ENCODE measurements around the gene TMEM184B. TPM values are rescaled to one million over a fixed set of nuclear protein-coding genes. Genes with fewer than 3 reads are reported as not detected.

TMEM184B gene
- polyA plus RNA-seq, 1 donor (not counting 4 experiments of a cell fraction or from before 2014, with no cell fraction given) = 18.8 TPM

DNA sequence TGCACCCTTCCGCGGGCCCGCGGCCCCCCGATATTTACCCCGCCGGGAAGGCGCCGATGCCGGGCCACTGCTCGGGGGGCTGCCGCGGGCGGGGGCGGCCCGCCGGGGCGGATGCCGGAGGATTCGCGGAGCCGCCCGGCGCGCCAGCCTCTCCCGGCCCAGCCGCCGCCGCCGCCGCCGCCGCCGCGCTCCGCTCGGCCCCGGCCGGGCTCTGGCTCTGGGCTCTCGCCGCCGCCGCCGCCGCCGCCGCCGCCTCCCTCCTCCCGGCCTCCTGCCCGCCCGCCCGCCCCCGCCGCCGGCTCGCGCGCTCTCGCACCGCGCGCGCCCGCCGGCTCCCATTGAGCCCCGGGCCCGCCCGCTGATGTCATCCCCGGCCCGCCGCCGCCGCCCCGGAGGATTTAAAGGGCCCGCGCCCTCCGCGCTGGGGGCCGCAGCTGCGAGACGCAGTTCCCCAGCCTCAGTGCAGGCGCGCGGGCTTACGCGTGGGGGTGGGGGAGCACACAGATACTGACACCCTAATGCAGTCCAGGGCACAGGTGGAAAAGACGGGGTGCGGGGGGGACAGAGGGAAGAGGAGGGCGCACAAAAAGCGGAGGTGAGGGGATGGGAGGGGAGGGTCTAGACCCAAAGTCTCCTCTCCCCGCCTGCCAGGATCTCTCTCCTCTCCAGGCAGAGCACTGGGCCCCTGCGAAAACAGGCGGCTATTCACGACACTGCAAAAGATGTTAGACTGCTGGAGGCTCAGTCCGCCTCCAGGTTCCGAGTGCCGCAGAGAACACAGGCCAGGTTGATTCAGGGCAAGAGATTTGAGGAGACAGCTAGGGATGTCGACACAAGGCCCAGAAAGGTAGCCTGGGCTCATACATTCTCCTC is 44.5 kb upstream of the TMEM184B start, which contains the start of gene CSNK1E:
Gene CSNK1E, minus strand, starts transcription at position 312 of the 873 bp plus-strand sequence. CDS start 3,276 bp downstream, outside the sequence.
- DNase-seq (ENCODE audit: low read depth, low spot score) (no peak), FAIRE-seq (no peak)
- H3K9me3 ChIP-seq (ENCODE audit: control insufficient read depth, low read depth, low read length) = no peaks in the 10 kb centered on the region
- TF ChIP-seq, protein P1, sequence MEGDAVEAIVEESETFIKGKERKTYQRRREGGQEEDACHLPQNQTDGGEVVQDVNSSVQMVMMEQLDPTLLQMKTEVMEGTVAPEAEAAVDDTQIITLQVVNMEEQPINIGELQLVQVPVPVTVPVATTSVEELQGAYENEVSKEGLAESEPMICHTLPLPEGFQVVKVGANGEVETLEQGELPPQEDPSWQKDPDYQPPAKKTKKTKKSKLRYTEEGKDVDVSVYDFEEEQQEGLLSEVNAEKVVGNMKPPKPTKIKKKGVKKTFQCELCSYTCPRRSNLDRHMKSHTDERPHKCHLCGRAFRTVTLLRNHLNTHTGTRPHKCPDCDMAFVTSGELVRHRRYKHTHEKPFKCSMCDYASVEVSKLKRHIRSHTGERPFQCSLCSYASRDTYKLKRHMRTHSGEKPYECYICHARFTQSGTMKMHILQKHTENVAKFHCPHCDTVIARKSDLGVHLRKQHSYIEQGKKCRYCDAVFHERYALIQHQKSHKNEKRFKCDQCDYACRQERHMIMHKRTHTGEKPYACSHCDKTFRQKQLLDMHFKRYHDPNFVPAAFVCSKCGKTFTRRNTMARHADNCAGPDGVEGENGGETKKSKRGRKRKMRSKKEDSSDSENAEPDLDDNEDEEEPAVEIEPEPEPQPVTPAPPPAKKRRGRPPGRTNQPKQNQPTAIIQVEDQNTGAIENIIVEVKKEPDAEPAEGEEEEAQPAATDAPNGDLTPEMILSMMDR (optimal IDR thresholded peaks at IDR 0.05 in 1 of 3, IDR thresholded peaks at IDR 0.05 in 1 of 3, conservative IDR thresholded peaks at IDR 0.05 in 1 of 3; ENCODE audit: extremely low read depth in 1 of 3, insufficient read depth in 2 of 3, low read length in 3 of 3) = no peak
- no peak for TF ChIP-seq EZH2 (IDR thresholded peaks at IDR 0.05; ENCODE audit: low read length)
- peak within 1 kb of the TSS; percentile 99 for H3K9ac ChIP-seq (ENCODE audit: control insufficient read depth, extremely low read depth, insufficient read depth, low read length)
- peaks cover 55% of the 10 kb centered on the region for H3K4me1 ChIP-seq (ENCODE audit: control insufficient read depth, extremely low read depth, insufficient read depth, low read length)
- peaks cover 0 to 26% of the 10 kb centered on the region in 2 experiments for H3K36me3 ChIP-seq (ENCODE audit: control insufficient read depth in 2 of 2, extremely low read depth in 1 of 2, insufficient read depth in 2 of 2, low read length in 2 of 2)
- peak within 1 kb of the TSS; percentile 74 to 100 (median 90) for H3K4me3 ChIP-seq (ENCODE audit: control insufficient read depth in 2 of 3, extremely low read depth in 1 of 3, insufficient read depth in 2 of 3, low read depth in 1 of 3, low read length in 3 of 3)
- no peaks in the 10 kb centered on the region for H3K27me3 ChIP-seq (ENCODE audit: control insufficient read depth, extremely low read depth, insufficient read depth, low read length)
- peaks cover 5% of the 10 kb centered on the region for H3K9me1 ChIP-seq (ENCODE audit: control insufficient read depth, extremely low read depth, insufficient read depth, low read length)
- dilution Hi-C loops (cut with MboI; ENCODE audit: extremely low pct_ligation_motif_present, low sequenced_read_pairs) = no loop called here
- peak within 1 kb of the TSS; percentile 98 for H3K27ac ChIP-seq (ENCODE audit: control insufficient read depth, insufficient read depth, low read length)
- H2AFZ ChIP-seq (ENCODE audit: control insufficient read depth, low read length) = peak within 1 kb of the TSS; percentile 71
- peaks cover 22% of the 10 kb centered on the region for H4K20me1 ChIP-seq (ENCODE audit: control insufficient read depth, extremely low read depth, insufficient read depth, low read length)
- H3K79me2 ChIP-seq (ENCODE audit: control insufficient read depth, insufficient read depth, low read length) = peaks cover 46% of the 10 kb centered on the region
- H3K4me2 ChIP-seq (ENCODE audit: control insufficient read depth, extremely low read depth, insufficient read depth, low read depth, low read length) = peak within 1 kb of the TSS; percentile 99

DNA sequence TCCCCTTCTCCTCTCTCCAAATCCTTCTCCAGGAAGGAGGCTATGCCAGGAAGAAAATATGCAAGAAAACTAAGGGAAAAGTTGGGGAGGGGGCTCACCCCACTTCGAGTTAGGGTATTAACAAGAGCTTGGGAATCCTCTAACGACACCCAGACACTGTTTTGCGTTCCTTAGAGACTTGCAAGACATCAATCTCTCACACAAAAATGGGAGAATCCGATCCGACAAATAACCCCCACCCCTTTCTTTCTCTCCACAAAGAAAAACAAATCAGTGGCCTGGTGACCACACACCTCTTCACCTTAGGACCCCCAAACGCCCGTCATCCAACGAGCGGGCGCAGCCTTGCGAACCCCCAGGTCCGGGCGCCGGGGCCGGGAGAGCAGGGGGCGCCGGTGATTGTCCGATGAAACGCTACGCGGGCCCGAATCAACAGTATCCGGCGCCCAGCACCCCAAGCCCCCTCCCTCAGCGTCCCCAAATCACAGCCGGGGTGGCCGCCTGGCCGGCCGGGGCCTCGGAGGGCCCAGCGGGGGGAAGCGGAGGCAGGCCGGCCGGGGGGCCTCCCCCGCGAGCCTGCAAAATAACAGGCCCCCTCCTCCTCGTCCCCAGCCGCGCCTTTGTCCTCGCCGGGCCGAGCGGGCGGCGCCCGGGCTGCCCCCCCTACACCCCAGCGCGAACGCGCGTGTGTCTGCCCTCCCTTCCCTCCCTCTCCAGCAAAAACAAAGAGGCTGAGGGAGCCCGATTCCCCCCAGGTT is 43.7 kb upstream of the TMEM184B start:
- Histone ChIP-seq H3K9me1 (ENCODE audit: control insufficient read depth, extremely low read depth, insufficient read depth, low read length) (peaks cover 5% of the 10 kb centered on the region), H3K27me3 (ENCODE audit: control insufficient read depth, extremely low read depth, insufficient read depth, low read length) (no peaks in the 10 kb centered on the region), H3K9me3 (ENCODE audit: control insufficient read depth, low read depth, low read length) (no peaks in the 10 kb centered on the region), H4K20me1 (ENCODE audit: control insufficient read depth, extremely low read depth, insufficient read depth, low read length) (peaks cover 26% of the 10 kb centered on the region), H3K27ac (ENCODE audit: control insufficient read depth, insufficient read depth, low read length) (peak overlapping the region; percentile 96), H3K4me2 (ENCODE audit: control insufficient read depth, extremely low read depth, insufficient read depth, low read depth, low read length) (peak overlapping the region; percentile 98), H3K36me3 (ENCODE audit: control insufficient read depth in 2 of 2, extremely low read depth in 1 of 2, insufficient read depth in 2 of 2, low read length in 2 of 2) (peaks cover under 1 to 31% of the 10 kb centered on the region in 2 experiments), H2AFZ (ENCODE audit: control insufficient read depth, low read length) (no peak overlapping the region), H3K79me2 (ENCODE audit: control insufficient read depth, insufficient read depth, low read length) (peaks cover 55% of the 10 kb centered on the region), H3K4me3 (ENCODE audit: control insufficient read depth in 2 of 3, extremely low read depth in 1 of 3, insufficient read depth in 2 of 3, low read depth in 1 of 3, low read length in 3 of 3) (peak overlapping the region; percentile 74 to 100 (median 90)), H3K9ac (ENCODE audit: control insufficient read depth, extremely low read depth, insufficient read depth, low read length) (peak overlapping the region; percentile 99), H3K4me1 (ENCODE audit: control insufficient read depth, extremely low read depth, insufficient read depth, low read length) (peaks cover 63% of the 10 kb centered on the region)
- dilution Hi-C loops (cut with MboI; ENCODE audit: extremely low pct_ligation_motif_present, low sequenced_read_pairs) = no loop called here
- DNase-seq (ENCODE audit: low read depth, low spot score) (no peak), FAIRE-seq (no peak)
- TF ChIP-seq EZH2 (IDR thresholded peaks at IDR 0.05; ENCODE audit: low read length) = no peak
- TF ChIP-seq, protein P1 (optimal IDR thresholded peaks at IDR 0.05 in 1 of 3, IDR thresholded peaks at IDR 0.05 in 1 of 3, conservative IDR thresholded peaks at IDR 0.05 in 1 of 3; ENCODE audit: extremely low read depth in 1 of 3, insufficient read depth in 2 of 3, low read length in 3 of 3) = no peak

All from keratinocyte (primary cell).